ENCODE results near the gene FANCD2. TPM values are rescaled to one million over a fixed set of nuclear protein-coding genes. Genes with fewer than 3 reads are reported as not detected.
"Not testable (repeated sequence)": the region's sequence is repeated elsewhere in the genome, so short reads cannot be mapped to it uniquely, and the experiment has no call there.

Gene FANCD2
- polyA plus RNA-seq, 2 of the 4 experiments (the other 2 are of a cell fraction): 25.1 to 44.3 TPM

GRCh38 chr3:10070077-10070476 lies 43.8 kb downstream of the FANCD2 start:
- H3K4me3 ChIP-seq; H3K9me3 ChIP-seq; POLR2A ChIA-PET; CTCF ChIA-PET; FAIRE-seq; H3K4me1 ChIP-seq; DNase-seq (ENCODE audit: low read depth in 1 of 2, low spot score in 1 of 2); ATAC-seq; H3K4me2 ChIP-seq; H3K27ac ChIP-seq: not testable (repeated sequence)
- WGBS (ENCODE audit: missing lambda C conversion rate): no CpG with 5 or more reads among the region's 33 CpGs

- POLR2A ChIA-PET: no interaction called here
Observed at GRCh38 chr3:10074666-10075065, 48.4 kb downstream of the FANCD2 start.

GRCh38 chr3:10081871-10082270 lies 55.6 kb downstream of the FANCD2 start:
- TF ChIP-seq JUN (IDR thresholded peaks at IDR 0.05): no peak
- no peak for TF ChIP-seq MAX (IDR thresholded peaks at IDR 0.05)
- no peak for TF ChIP-seq TFCP2L1 (CRISPR knock-in tag; IDR thresholded peaks at IDR 0.05)
- no peak for TF ChIP-seq KDM1A (IDR thresholded peaks at IDR 0.05; ENCODE audit: low read depth)
- TF ChIP-seq PBX3 (IDR thresholded peaks at IDR 0.05): no peak
- no peak for TF ChIP-seq FOSB (CRISPR knock-in tag; IDR thresholded peaks at IDR 0.05)
- no peak for TF ChIP-seq CBX8 (IDR thresholded peaks at IDR 0.05)
- no peak for TF ChIP-seq FOSL2 (IDR thresholded peaks at IDR 0.05)
- no peak for TF ChIP-seq FOSL2 (CRISPR knock-in tag; IDR thresholded peaks at IDR 0.05)
- DNase-seq (ENCODE audit: low read depth in 1 of 2, low spot score in 1 of 2) (no peak), FAIRE-seq (no peak), ATAC-seq (no peak)
- Histone ChIP-seq H3K4me2 (no peak overlapping the region), H3K4me1 (no peaks in the 10 kb centered on the region), H3K27ac (no peak overlapping the region), H3K4me3 (no peak overlapping the region), H3K9me3 (no peaks in the 10 kb centered on the region)
- ChIA-PET POLR2A (no interaction called here), CTCF (interaction anchor here (0.7 kb wide), 1 partner anchor 74 kb away, joined by 3 read pairs; no protein-coding TSS in a partner anchor)
- 90% methylated on average over 4 of the region's 4 CpGs for WGBS (ENCODE audit: missing lambda C conversion rate)

More at GRCh38 chr3:10074666-10075065, 48.4 kb downstream of the FANCD2 start:
- H3K27ac ChIP-seq: no peak overlapping the region
- no peak for TF ChIP-seq E2F6 (IDR thresholded peaks at IDR 0.05; ENCODE audit: borderline replicate concordance, low read depth)
- no peak for TF ChIP-seq HDAC2 (IDR thresholded peaks at IDR 0.05)
- TF ChIP-seq RAD21 (conservative IDR thresholded peaks at IDR 0.05 in 1 of 2, IDR thresholded peaks at IDR 0.05 in 1 of 2): no peak
- TF ChIP-seq USF2 (IDR thresholded peaks at IDR 0.05): no peak
- TF ChIP-seq NPAS2 (CRISPR knock-in tag; IDR thresholded peaks at IDR 0.05; ENCODE audit: borderline replicate concordance): no peak
- no peak for TF ChIP-seq EHMT2 (IDR thresholded peaks at IDR 0.05; ENCODE audit: low read depth)
- no peak for TF ChIP-seq HEYL (CRISPR knock-in tag; IDR thresholded peaks at IDR 0.05)
- no peak overlapping the region for H3K4me2 ChIP-seq
- DNase-seq (ENCODE audit: low read depth in 1 of 2, low spot score in 1 of 2): no peak
- CTCF ChIA-PET: interaction anchor here (0.6 kb wide), 1 partner anchor 47 kb away, joined by 3 read pairs; no protein-coding TSS in a partner anchor
- no peak for FAIRE-seq
- no peaks in the 10 kb centered on the region for H3K9me3 ChIP-seq
- no peak overlapping the region for H3K4me3 ChIP-seq
- no peaks in the 10 kb centered on the region for H3K4me1 ChIP-seq
- ATAC-seq: no peak

- POLR2A ChIA-PET: no interaction called here
- WGBS (ENCODE audit: missing lambda C conversion rate): 72% methylated on average over 1 of the region's 1 CpG
- no peak overlapping the region for H3K4me2 ChIP-seq
- H3K4me3 ChIP-seq: no peak overlapping the region
- ATAC-seq: no peak
- peaks cover 8% of the 10 kb centered on the region; the same call in 2 of the 3 replicates for H3K4me1 ChIP-seq
- TF ChIP-seq HMGXB4 (CRISPR knock-in tag; IDR thresholded peaks at IDR 0.05; ENCODE audit: borderline replicate concordance) (no peak), ESRRA (IDR thresholded peaks at IDR 0.05; ENCODE audit: borderline replicate concordance, low read length) (no peak)
- CTCF ChIA-PET: interaction anchor here (1.1 to 1.8 kb wide), 3 partner anchors 10 to 201 kb away, joined by 3 to 4 read pairs (median 3); no protein-coding TSS in a partner anchor
- DNase-seq (ENCODE audit: low read depth in 1 of 2, low spot score in 1 of 2): no peak
- FAIRE-seq: no peak
- H3K27ac ChIP-seq: no peak overlapping the region
- H3K9me3 ChIP-seq: no peaks in the 10 kb centered on the region
Observed at GRCh38 chr3:10085738-10086137, 59.5 kb downstream of the FANCD2 start.
